ENCODE data around the gene PPM1H. TPM values are rescaled to one million over a fixed set of nuclear protein-coding genes. Genes with fewer than 3 reads are reported as not detected.

The PPM1H gene
- total and polyA plus RNA-seq, 11 donors, result 1.3 to 9.6 (median 4.9) TPM

DNA sequence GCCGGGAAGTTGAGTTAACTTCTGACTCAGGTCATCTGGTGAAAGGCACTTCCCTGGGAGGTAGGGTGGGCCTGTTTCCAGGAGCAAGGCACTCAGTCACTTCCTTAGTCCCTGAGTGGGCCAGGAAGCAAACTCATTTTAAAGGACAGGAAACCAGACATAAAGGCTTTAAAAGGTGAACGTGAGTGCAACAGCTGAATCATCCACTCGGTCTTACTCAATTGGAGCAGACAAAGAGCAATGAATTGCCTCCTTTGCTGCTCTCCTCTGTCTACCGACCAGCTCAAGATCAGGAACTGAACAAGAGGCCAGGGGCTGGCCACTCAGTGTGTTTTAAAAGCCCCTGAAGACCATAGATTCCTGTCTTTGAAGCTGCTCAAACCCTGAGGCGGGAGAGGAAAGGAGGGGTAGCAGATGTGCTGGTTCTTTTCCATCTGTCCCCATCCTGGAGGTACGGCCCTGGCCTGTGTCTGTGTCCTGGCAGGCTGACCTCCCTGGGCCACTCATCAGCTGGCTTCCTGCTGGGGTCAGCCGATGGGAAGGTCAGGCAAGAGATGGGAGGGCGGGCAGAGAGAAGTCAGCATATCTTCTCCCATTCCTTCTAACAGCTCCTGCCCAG, 148.9 kb downstream of the PPM1H start:
- 47 to 59% (median 56%) methylated on average over 8 of the region's 8 CpGs for WGBS, 4 donors
- Histone ChIP-seq H3K27ac (peak overlapping the region; percentile 58 to 89 (median 78)), H3K4me3 (no peak overlapping the region), H3K4me1 (peaks cover 0 to 69% (median 23%) of the 10 kb centered on the region in 12 donors), H3K36me3 (no peaks in the 10 kb centered on the region), H3K27me3 (no peaks in the 10 kb centered on the region), H3K9me3 (no peaks in the 10 kb centered on the region)
- DNase-seq (peak in 4 of 5 donors; percentile 53 to 76 (median 73)), ATAC-seq (peak; percentile 78 to 92 (median 86))
- TF ChIP-seq CTCF (IDR thresholded peaks at IDR 0.05), result no peak
- TF ChIP-seq POLR2A (IDR thresholded peaks at IDR 0.05), result no peak
- intact Hi-C loops (cut with DNase I), result loop anchor here in 3 of 10 donors (5.0 to 10.0 kb wide), 3 partner anchors 51 to 84 kb away; no protein-coding TSS in a partner anchor

GRCh38 chr12:62784576-62784975, 150.4 kb downstream of the PPM1H start:
- no peak for ATAC-seq
- intact Hi-C loops (cut with DNase I), result loop anchor here in 2 of 10 donors (5.0 to 10.0 kb wide), 3 partner anchors 47 to 87 kb away; no protein-coding TSS in a partner anchor
- no peaks in the 10 kb centered on the region for H3K9me3 ChIP-seq
- no peak overlapping the region for H3K4me3 ChIP-seq
- TF ChIP-seq CTCF (IDR thresholded peaks at IDR 0.05) (no peak), POLR2A (IDR thresholded peaks at IDR 0.05) (no peak)
- DNase-seq, result no peak
- H3K27ac ChIP-seq, result peak overlapping the region in 11 of 12 donors; percentile 58 to 88 (median 78)
- no peaks in the 10 kb centered on the region for H3K36me3 ChIP-seq
- peaks cover 0 to 60% (median 19%) of the 10 kb centered on the region in 12 donors for H3K4me1 ChIP-seq
- 70 to 76% (median 72%) methylated on average over 4 of the region's 4 CpGs for WGBS, 4 donors
- no peaks in the 10 kb centered on the region for H3K27me3 ChIP-seq

DNA sequence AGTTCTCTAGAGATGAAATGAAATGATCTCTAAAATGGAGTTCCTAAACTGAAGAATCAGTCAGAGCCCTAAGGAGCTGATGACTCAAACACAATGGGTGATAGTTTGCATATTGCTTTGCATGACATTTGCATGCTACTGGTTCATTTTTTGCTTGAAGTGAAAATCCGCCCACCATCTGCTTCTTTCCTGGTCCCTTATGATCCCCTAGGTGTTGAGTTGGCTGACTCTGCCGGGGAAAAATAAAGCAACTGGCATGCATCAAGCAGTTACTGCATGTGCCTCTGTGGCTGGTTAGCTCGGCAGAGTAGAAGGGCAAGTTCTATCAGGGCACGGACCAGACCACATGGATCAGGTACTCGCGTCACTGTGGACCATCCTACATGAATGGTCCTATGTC, 151.1 kb downstream of the PPM1H start:
- 86 to 91% (median 87%) methylated on average over 6 of the region's 6 CpGs for WGBS, 4 donors
- H3K27ac ChIP-seq, result peak overlapping the region in 1 of 12 donors; percentile 85
- no peaks in the 10 kb centered on the region for H3K9me3 ChIP-seq
- TF ChIP-seq CTCF (IDR thresholded peaks at IDR 0.05) (no peak), POLR2A (IDR thresholded peaks at IDR 0.05) (no peak)
- intact Hi-C loops (cut with DNase I), result loop anchor here in 2 of 10 donors (5.0 to 10.0 kb wide), 3 partner anchors 47 to 87 kb away; no protein-coding TSS in a partner anchor
- H3K4me1 ChIP-seq, result peaks cover 0 to 53% (median 18%) of the 10 kb centered on the region in 12 donors
- DNase-seq, result no peak
- no peaks in the 10 kb centered on the region for H3K36me3 ChIP-seq
- no peak overlapping the region for H3K4me3 ChIP-seq
- H3K27me3 ChIP-seq, result no peaks in the 10 kb centered on the region
- ATAC-seq, result no peak

DNA sequence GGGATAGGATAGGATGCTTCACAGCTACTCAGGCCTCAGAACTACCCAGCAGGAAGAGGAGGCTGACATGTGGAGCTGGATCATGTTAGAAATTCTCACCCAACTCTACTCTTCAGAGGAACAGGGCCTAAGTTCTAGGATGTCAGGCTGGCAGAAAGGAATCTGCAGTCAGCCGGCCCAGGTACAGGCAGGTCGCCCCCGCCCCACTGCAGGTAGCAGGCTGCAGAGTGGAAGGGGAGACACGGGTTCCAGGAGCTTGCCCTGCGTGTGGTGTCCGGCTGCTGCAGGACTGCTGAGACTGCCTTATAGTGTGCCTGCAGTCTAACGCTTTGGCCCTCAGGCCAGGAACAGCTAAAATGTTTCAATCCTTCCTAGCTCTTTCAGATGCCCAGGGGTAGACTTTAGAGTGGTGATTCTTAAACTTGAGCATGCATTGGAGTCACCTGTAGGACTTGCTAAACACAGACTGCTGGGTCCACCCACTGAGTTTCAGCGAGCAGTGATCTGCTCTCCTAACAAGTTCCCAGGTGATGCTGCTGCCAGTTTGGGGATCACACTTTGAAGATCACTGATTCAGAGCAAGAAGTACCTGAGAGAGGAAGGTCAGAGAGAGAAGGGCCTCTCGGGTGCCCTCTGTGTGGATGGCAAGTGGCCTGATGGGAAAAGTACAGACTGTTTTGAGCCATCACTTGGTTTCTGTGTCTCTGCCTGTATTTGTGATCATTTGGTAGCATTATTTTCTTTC, 153.6 kb downstream of the PPM1H start:
- ATAC-seq (no peak), DNase-seq (no peak)
- Histone ChIP-seq H3K36me3 (no peaks in the 10 kb centered on the region), H3K4me1 (peaks cover 0 to 27% (median 11%) of the 10 kb centered on the region in 12 donors), H3K27ac (no peak overlapping the region), H3K27me3 (no peaks in the 10 kb centered on the region), H3K4me3 (no peak overlapping the region), H3K9me3 (no peaks in the 10 kb centered on the region)
- intact Hi-C loops (cut with DNase I), result loop anchor here in 2 of 10 donors (5.0 to 10.0 kb wide), 3 partner anchors 44 to 84 kb away; no protein-coding TSS in a partner anchor
- WGBS, 4 donors, result 93 to 100% (median 97%) methylated on average over 2 to 9 of the region's 9 CpGs
- TF ChIP-seq POLR2A (IDR thresholded peaks at IDR 0.05), result no peak
- TF ChIP-seq CTCF (IDR thresholded peaks at IDR 0.05), result no peak

Measured in heart left ventricle (tissue), 16 donors.